Loucy (cell line): ENCODE data around the gene AATK.

Experiments used
- H2AFZ ChIP-seq: fragments of 200-600 bp; sonication (generic); 2 replicates; pipeline ENCODE4 v1.6.0; 2016; ENCODE audit warnings: antibody characterized with exemption, mild to moderate bottlenecking, low read length, moderate library complexity
- H3F3A ChIP-seq: fragments of 200-600 bp; 2 replicates; pipeline ENCODE4 v1.6.0; 2016; ENCODE audit warnings: antibody characterized with exemption, low read depth, mild to moderate bottlenecking
- H3K27me3 ChIP-seq: fragments of 200-600 bp; sonication (generic); 2 replicates; pipeline ENCODE4 v1.6.1; 2014; ENCODE audit warnings: low read length, mild to moderate bottlenecking; ENCODE audit not compliant: insufficient read depth, poor library complexity, severe bottlenecking
- H3K36me3 ChIP-seq: fragments of 200-600 bp; sonication (generic); 2 replicates; pipeline ENCODE4 v1.6.1; 2016; ENCODE audit warnings: low read length; ENCODE audit not compliant: insufficient read depth
- H3K4me1 ChIP-seq: fragments of 200-600 bp; sonication (generic); 2 replicates; pipeline ENCODE4 v1.5.1; 2014; ENCODE audit warnings: low read length, mild to moderate bottlenecking; ENCODE audit not compliant: insufficient read depth, poor library complexity, severe bottlenecking
- H3K4me2 ChIP-seq: fragments of 200-600 bp; sonication (generic); 2 replicates; pipeline ENCODE4 v1.6.0; 2014; ENCODE audit warnings: antibody characterized with exemption, low read length, low read depth, mild to moderate bottlenecking; ENCODE audit not compliant: poor library complexity, severe bottlenecking
- H3K4me3 ChIP-seq: fragments of 200-600 bp; sonication (generic); 2 replicates; pipeline ENCODE4 v1.5.1; 2014; ENCODE audit warnings: low read length, mild to moderate bottlenecking, mixed read lengths; ENCODE audit not compliant: poor library complexity, severe bottlenecking
- H3K79me2 ChIP-seq: fragments of 200-600 bp; sonication (generic); 2 replicates; pipeline ENCODE4 v1.6.1; 2014; ENCODE audit warnings: low read length; ENCODE audit not compliant: insufficient read depth
- H3K9ac ChIP-seq: fragments of 200-600 bp; sonication (generic); 2 replicates; pipeline ENCODE4 v1.6.0; 2014; ENCODE audit warnings: mild to moderate bottlenecking, low read depth, low read length, moderate library complexity; ENCODE audit not compliant: poor library complexity, severe bottlenecking
- H3K9me2 ChIP-seq: fragments of 200-600 bp; sonication (generic); replicated peaks from 2 replicates; pipeline ENCODE4 v1.6.1; 2016; ENCODE audit warnings: low read depth, low read length, mixed read lengths
- H3K9me3 ChIP-seq: fragments of 200-600 bp; sonication (generic); 2 replicates; pipeline ENCODE4 v1.6.1; 2014; ENCODE audit warnings: mild to moderate bottlenecking, antibody characterized with exemption, low read length, low read depth; ENCODE audit not compliant: insufficient read depth
- H4K20me1 ChIP-seq: fragments of 200-600 bp; sonication (generic); 2 replicates; pipeline ENCODE4 v1.6.0; 2014; ENCODE audit warnings: antibody characterized with exemption, low read length, mild to moderate bottlenecking; ENCODE audit not compliant: insufficient read depth, poor library complexity, severe bottlenecking
- CTCF ChIP-seq: fragments of 200-600 bp; sonication (generic); conservative IDR thresholded peaks from 2 replicates; pipeline ENCODE4 v1.5.1; 2014; ENCODE audit warnings: mild to moderate bottlenecking, antibody characterized with exemption, low read length
- EZH2phosphoT487 ChIP-seq: fragments of 200-600 bp; IDR thresholded peaks from 2 replicates; pipeline ENCODE4 v1.6.1; 2018; ENCODE audit warnings: antibody characterized with exemption, mild to moderate bottlenecking, moderate library complexity, borderline replicate concordance

AATK gene

GRCh38 chr17:81163703-81164370, 2.2 kb downstream of the AATK start:
- no peak overlapping the region for H3K9ac ChIP-seq
- H3K4me1 ChIP-seq, result no peaks in the 10 kb centered on the region
- H3K9me2 ChIP-seq, result no peaks in the 10 kb centered on the region
- H3K4me2 ChIP-seq, result no peak overlapping the region
- TF ChIP-seq CTCF (no peak), EZH2phosphoT487 (no peak)
- no peak overlapping the region for H2AFZ ChIP-seq
- H3F3A ChIP-seq, result no peaks in the 10 kb centered on the region
- H3K9me3 ChIP-seq, result no peaks in the 10 kb centered on the region
- no peak overlapping the region for H3K4me3 ChIP-seq
- no peaks in the 10 kb centered on the region for H3K79me2 ChIP-seq
- H3K27me3 ChIP-seq, result no peaks in the 10 kb centered on the region
- H3K36me3 ChIP-seq, result no peaks in the 10 kb centered on the region
- H4K20me1 ChIP-seq, result no peaks in the 10 kb centered on the region

GRCh38 chr17:81163051-81163695, 2.8 kb downstream of the AATK start:
- Histone ChIP-seq H3K9ac (no peak overlapping the region), H3K27me3 (no peaks in the 10 kb centered on the region), H3K36me3 (no peaks in the 10 kb centered on the region), H4K20me1 (no peaks in the 10 kb centered on the region), H3K4me2 (no peak overlapping the region), H3K4me3 (no peak overlapping the region), H3K79me2 (no peaks in the 10 kb centered on the region), H3F3A (no peaks in the 10 kb centered on the region), H3K4me1 (no peaks in the 10 kb centered on the region), H3K9me3 (no peaks in the 10 kb centered on the region), H2AFZ (no peak overlapping the region), H3K9me2 (no peaks in the 10 kb centered on the region)
- TF ChIP-seq EZH2phosphoT487 (no peak), CTCF (no peak)

GRCh38 chr17:81162491-81162890, 3.5 kb downstream of the AATK start:
- Histone ChIP-seq H3K79me2 (no peaks in the 10 kb centered on the region), H3K4me3 (no peak overlapping the region), H4K20me1 (no peaks in the 10 kb centered on the region), H3K9me2 (no peaks in the 10 kb centered on the region), H3K9me3 (no peaks in the 10 kb centered on the region), H3F3A (no peaks in the 10 kb centered on the region), H3K4me1 (no peaks in the 10 kb centered on the region), H3K9ac (no peak overlapping the region), H2AFZ (no peak overlapping the region), H3K27me3 (no peaks in the 10 kb centered on the region), H3K4me2 (no peak overlapping the region), H3K36me3 (no peaks in the 10 kb centered on the region)
- TF ChIP-seq CTCF, result no peak
- TF ChIP-seq EZH2phosphoT487, result no peak
